ENCODE data around the gene AKAP8. TPM values are rescaled to one million over a fixed set of nuclear protein-coding genes. Genes with fewer than 3 reads are reported as not detected.

Gene AKAP8
- polyA plus RNA-seq, 1 donor, result 28.1 TPM

DNA sequence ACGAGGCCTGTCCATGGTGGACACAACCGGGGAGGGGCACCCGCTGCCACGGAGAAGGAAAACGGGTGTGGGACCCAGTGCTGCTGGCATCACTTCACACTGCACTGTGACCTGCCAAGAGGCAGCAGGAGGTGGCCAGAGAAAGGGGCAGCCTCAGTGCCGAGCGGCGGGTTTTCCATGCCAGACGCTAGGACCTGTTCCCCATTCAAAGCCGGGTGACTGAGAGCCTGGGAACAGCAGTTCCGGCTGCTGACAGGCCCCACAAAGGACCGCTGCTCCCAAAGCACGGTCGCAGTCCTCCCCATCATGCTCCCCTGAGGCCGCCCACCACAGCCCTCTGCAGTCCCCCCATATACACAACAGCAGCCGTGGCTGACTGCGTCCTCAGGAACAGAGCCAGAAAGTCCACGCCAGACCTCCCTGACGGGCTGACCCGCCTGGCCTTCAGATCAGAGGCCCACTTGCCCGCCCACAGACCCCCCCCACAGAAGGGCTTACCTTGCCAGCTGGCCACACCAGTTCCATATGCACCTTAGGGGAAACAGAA is 5.4 kb downstream of the AKAP8 start:
- Histone ChIP-seq H3K4me3 (ENCODE audit: low read length) (no peak overlapping the region), H3K9me3 (ENCODE audit: control insufficient read depth, low read depth, low read length) (no peaks in the 10 kb centered on the region), H3K36me3 (ENCODE audit: control insufficient read depth, insufficient read depth, low read length) (peaks cover 48% of the 10 kb centered on the region), H3K4me1 (ENCODE audit: control insufficient read depth, insufficient read depth, low read length) (peaks cover 12% of the 10 kb centered on the region), H3K27me3 (ENCODE audit: control insufficient read depth, insufficient read depth, low read length) (no peaks in the 10 kb centered on the region), H3K27ac (ENCODE audit: low read length) (no peak overlapping the region)
- no CpG with 5 or more reads among the region's 21 CpGs for WGBS (ENCODE audit: insufficient coverage, low lambda C conversion rate)
- no peak for DNase-seq

DNA sequence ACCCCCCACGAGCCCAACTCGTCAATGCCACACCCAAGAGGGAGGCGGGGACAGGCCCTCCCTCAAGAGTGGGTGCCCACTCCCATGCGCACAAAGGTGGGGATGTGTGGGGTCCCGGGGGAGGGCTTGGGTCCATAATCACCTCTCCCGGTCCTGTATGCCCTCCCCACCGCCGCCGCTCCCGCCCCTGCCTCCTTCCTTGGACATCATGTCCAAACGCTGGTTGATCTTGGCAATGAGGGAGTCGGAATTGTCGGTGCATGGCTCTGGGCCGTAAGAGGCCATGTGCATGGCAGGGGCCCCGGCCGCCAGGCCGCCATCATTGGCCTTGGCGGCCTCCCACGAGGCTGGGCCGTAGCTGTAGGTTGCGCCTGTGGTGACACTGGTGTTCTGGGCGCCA is 5.9 kb downstream of the AKAP8 start:
- H3K27ac ChIP-seq (ENCODE audit: low read length), result no peak overlapping the region
- H3K36me3 ChIP-seq (ENCODE audit: control insufficient read depth, insufficient read depth, low read length), result peaks cover 53% of the 10 kb centered on the region
- no peak for DNase-seq
- H3K27me3 ChIP-seq (ENCODE audit: control insufficient read depth, insufficient read depth, low read length), result no peaks in the 10 kb centered on the region
- peaks cover 12% of the 10 kb centered on the region for H3K4me1 ChIP-seq (ENCODE audit: control insufficient read depth, insufficient read depth, low read length)
- WGBS (ENCODE audit: insufficient coverage, low lambda C conversion rate), result no CpG with 5 or more reads among the region's 22 CpGs
- no peak overlapping the region for H3K4me3 ChIP-seq (ENCODE audit: low read length)
- no peaks in the 10 kb centered on the region for H3K9me3 ChIP-seq (ENCODE audit: control insufficient read depth, low read depth, low read length)

DNA sequence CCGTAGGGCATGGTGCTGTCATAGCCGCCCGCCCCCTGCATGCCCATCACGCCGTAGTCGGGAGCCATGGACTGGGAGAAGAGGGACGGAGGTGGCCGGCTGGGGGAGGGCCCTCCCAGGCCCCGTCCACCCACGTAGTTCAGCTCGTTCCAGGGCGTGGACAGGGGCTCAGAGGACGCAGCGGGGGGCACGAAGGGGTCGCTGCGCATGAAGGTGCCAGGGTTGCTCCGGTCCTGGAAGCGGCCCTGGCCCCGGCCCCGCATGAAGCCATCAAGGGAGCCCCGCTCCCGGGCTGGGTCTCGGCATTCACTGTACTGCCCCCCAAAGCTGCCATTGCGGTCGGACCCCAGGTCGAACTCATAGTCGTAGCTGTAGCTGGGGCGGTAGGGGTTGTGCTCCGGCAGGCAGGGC is 6.7 kb downstream of the AKAP8 start:
- peaks cover 12% of the 10 kb centered on the region for H3K4me1 ChIP-seq (ENCODE audit: control insufficient read depth, insufficient read depth, low read length)
- no CpG with 5 or more reads among the region's 30 CpGs for WGBS (ENCODE audit: insufficient coverage, low lambda C conversion rate)

GRCh38 chr19:15372470-15372869 is 7.1 kb downstream of the AKAP8 start:
- 100% methylated on average over 3 of the region's 14 CpGs for WGBS (ENCODE audit: insufficient coverage, low lambda C conversion rate)
- no peak overlapping the region for H3K4me3 ChIP-seq (ENCODE audit: low read length)
- H3K4me1 ChIP-seq (ENCODE audit: control insufficient read depth, insufficient read depth, low read length), result peaks cover 8% of the 10 kb centered on the region
- no peaks in the 10 kb centered on the region for H3K27me3 ChIP-seq (ENCODE audit: control insufficient read depth, insufficient read depth, low read length)
- no peak overlapping the region for H3K27ac ChIP-seq (ENCODE audit: low read length)
- DNase-seq, result no peak
- H3K9me3 ChIP-seq (ENCODE audit: control insufficient read depth, low read depth, low read length), result no peaks in the 10 kb centered on the region
- H3K36me3 ChIP-seq (ENCODE audit: control insufficient read depth, insufficient read depth, low read length), result peaks cover 65% of the 10 kb centered on the region

More for the DNA sequence above, 6.7 kb downstream of the AKAP8 start:
- Histone ChIP-seq H3K27ac (ENCODE audit: low read length) (no peak overlapping the region), H3K9me3 (ENCODE audit: control insufficient read depth, low read depth, low read length) (no peaks in the 10 kb centered on the region), H3K36me3 (ENCODE audit: control insufficient read depth, insufficient read depth, low read length) (peaks cover 60% of the 10 kb centered on the region), H3K4me3 (ENCODE audit: low read length) (no peak overlapping the region), H3K27me3 (ENCODE audit: control insufficient read depth, insufficient read depth, low read length) (no peaks in the 10 kb centered on the region)
- DNase-seq, result no peak

- Histone ChIP-seq H3K27ac (ENCODE audit: low read length) (no peak overlapping the region), H3K36me3 (ENCODE audit: control insufficient read depth, insufficient read depth, low read length) (peaks cover 70% of the 10 kb centered on the region), H3K4me3 (ENCODE audit: low read length) (no peak overlapping the region), H3K27me3 (ENCODE audit: control insufficient read depth, insufficient read depth, low read length) (no peaks in the 10 kb centered on the region), H3K4me1 (ENCODE audit: control insufficient read depth, insufficient read depth, low read length) (peaks cover 3% of the 10 kb centered on the region), H3K9me3 (ENCODE audit: control insufficient read depth, low read depth, low read length) (no peaks in the 10 kb centered on the region)
- no CpG with 5 or more reads among the region's 17 CpGs for WGBS (ENCODE audit: insufficient coverage, low lambda C conversion rate)
- DNase-seq, result no peak
Observed at GRCh38 chr19:15371786-15372380, 7.7 kb downstream of the AKAP8 start.

DNA sequence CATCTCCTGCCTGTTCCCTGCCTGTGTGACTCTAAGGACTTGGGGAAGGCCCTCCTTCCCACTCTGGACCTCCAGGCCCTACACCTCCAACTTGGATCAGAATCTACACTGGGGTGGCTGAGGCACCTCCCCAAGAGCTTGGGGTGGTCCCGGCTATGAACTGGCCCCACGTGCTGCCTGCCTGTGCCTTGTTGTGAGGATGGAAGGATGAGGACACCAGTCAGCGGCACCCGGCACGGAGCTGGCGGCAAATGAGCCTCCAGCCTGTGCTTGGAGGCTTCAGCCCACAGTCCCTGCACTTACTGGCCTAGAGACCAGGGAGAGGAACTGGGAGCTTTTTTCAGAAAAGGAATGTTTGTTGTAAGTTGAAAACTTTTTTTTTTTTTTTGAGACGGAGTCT is 8.5 kb downstream of the AKAP8 start:
- Histone ChIP-seq H3K27me3 (ENCODE audit: control insufficient read depth, insufficient read depth, low read length) (no peaks in the 10 kb centered on the region), H3K27ac (ENCODE audit: low read length) (no peak overlapping the region), H3K4me1 (ENCODE audit: control insufficient read depth, insufficient read depth, low read length) (no peaks in the 10 kb centered on the region), H3K36me3 (ENCODE audit: control insufficient read depth, insufficient read depth, low read length) (peaks cover 72% of the 10 kb centered on the region), H3K9me3 (ENCODE audit: control insufficient read depth, low read depth, low read length) (no peaks in the 10 kb centered on the region), H3K4me3 (ENCODE audit: low read length) (no peak overlapping the region)
- no peak for DNase-seq
- no CpG with 5 or more reads among the region's 7 CpGs for WGBS (ENCODE audit: insufficient coverage, low lambda C conversion rate)

DNA sequence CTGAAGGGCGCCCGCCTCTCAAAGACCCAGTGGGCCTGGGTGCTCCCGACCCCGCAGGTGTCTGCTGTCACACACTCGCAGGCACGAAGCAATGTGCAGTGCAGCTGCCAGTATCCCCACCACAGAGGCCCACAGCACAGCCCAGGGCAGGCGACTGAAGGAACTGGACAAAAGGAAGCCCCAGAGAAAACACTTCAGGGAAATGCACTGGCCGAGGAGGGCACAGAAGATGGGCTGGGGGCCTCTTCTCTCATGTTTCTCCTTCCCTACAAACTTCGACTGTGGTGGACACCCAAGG is 10.0 kb downstream of the AKAP8 start:
- Histone ChIP-seq H3K4me1 (ENCODE audit: control insufficient read depth, insufficient read depth, low read length) (no peaks in the 10 kb centered on the region), H3K36me3 (ENCODE audit: control insufficient read depth, insufficient read depth, low read length) (peaks cover 82% of the 10 kb centered on the region), H3K27ac (ENCODE audit: low read length) (no peak overlapping the region), H3K9me3 (ENCODE audit: control insufficient read depth, low read depth, low read length) (no peaks in the 10 kb centered on the region), H3K27me3 (ENCODE audit: control insufficient read depth, insufficient read depth, low read length) (no peaks in the 10 kb centered on the region), H3K4me3 (ENCODE audit: low read length) (no peak overlapping the region)
- no CpG with 5 or more reads among the region's 9 CpGs for WGBS (ENCODE audit: insufficient coverage, low lambda C conversion rate)
- no peak for DNase-seq

GRCh38 chr19:15368798-15369593 is 10.6 kb downstream of the AKAP8 start:
- no peak for DNase-seq
- no peak overlapping the region for H3K27ac ChIP-seq (ENCODE audit: low read length)
- no CpG with 5 or more reads among the region's 35 CpGs for WGBS (ENCODE audit: insufficient coverage, low lambda C conversion rate)
- no peaks in the 10 kb centered on the region for H3K4me1 ChIP-seq (ENCODE audit: control insufficient read depth, insufficient read depth, low read length)
- H3K36me3 ChIP-seq (ENCODE audit: control insufficient read depth, insufficient read depth, low read length), result peaks cover 80% of the 10 kb centered on the region
- H3K4me3 ChIP-seq (ENCODE audit: low read length), result no peak overlapping the region
- H3K9me3 ChIP-seq (ENCODE audit: control insufficient read depth, low read depth, low read length), result no peaks in the 10 kb centered on the region
- H3K27me3 ChIP-seq (ENCODE audit: control insufficient read depth, insufficient read depth, low read length), result no peaks in the 10 kb centered on the region

GRCh38 chr19:15368051-15368632 is 11.4 kb downstream of the AKAP8 start:
- DNase-seq, result no peak
- no CpG with 5 or more reads among the region's 24 CpGs for WGBS (ENCODE audit: insufficient coverage, low lambda C conversion rate)
- Histone ChIP-seq H3K27ac (ENCODE audit: low read length) (no peak overlapping the region), H3K9me3 (ENCODE audit: control insufficient read depth, low read depth, low read length) (no peaks in the 10 kb centered on the region), H3K36me3 (ENCODE audit: control insufficient read depth, insufficient read depth, low read length) (peaks cover 71% of the 10 kb centered on the region), H3K4me1 (ENCODE audit: control insufficient read depth, insufficient read depth, low read length) (no peaks in the 10 kb centered on the region), H3K4me3 (ENCODE audit: low read length) (no peak overlapping the region), H3K27me3 (ENCODE audit: control insufficient read depth, insufficient read depth, low read length) (no peaks in the 10 kb centered on the region)

- Histone ChIP-seq H3K36me3 (ENCODE audit: control insufficient read depth, insufficient read depth, low read length) (peaks cover 64% of the 10 kb centered on the region), H3K27ac (ENCODE audit: low read length) (no peak overlapping the region), H3K27me3 (ENCODE audit: control insufficient read depth, insufficient read depth, low read length) (no peaks in the 10 kb centered on the region), H3K4me1 (ENCODE audit: control insufficient read depth, insufficient read depth, low read length) (no peaks in the 10 kb centered on the region), H3K4me3 (ENCODE audit: low read length) (no peak overlapping the region), H3K9me3 (ENCODE audit: control insufficient read depth, low read depth, low read length) (no peaks in the 10 kb centered on the region)
- no peak for DNase-seq
- WGBS (ENCODE audit: insufficient coverage, low lambda C conversion rate), result no CpG with 5 or more reads among the region's 3 CpGs
Observed at GRCh38 chr19:15367439-15367838, 12.1 kb downstream of the AKAP8 start.
